GM19372 (cell line): ENCODE measurements around the gene CNPPD1.

Experiments used
- ATAC-seq: cut with Tn5 transposase; IDR thresholded peaks from one replicate; pipeline ENCODE4 v1.9.1; 2021; ENCODE audit warnings: mild to moderate bottlenecking, low read depth, moderate library complexity; ENCODE audit not compliant: unreplicated experiment

Gene CNPPD1

GRCh38 chr2:219176818-219177551 is at the start of gene CNPPD1:
Gene CNPPD1 (minus strand): TSS chr2:219176925. CDS start chr2:219176828, 97 bp downstream.
- ATAC-seq = peak; percentile 65

- ATAC-seq = no peak
Observed at GRCh38 chr2:219225350-219225749, 48.6 kb upstream of the CNPPD1 start.

- no peak for ATAC-seq
Observed at GRCh38 chr2:219223831-219224610, 47.3 kb upstream of the CNPPD1 start.

GRCh38 chr2:219221957-219222518 is 45.3 kb upstream of the CNPPD1 start:
- no peak for ATAC-seq

GRCh38 chr2:219220652-219221402 is 44.1 kb upstream of the CNPPD1 start:
- ATAC-seq = no peak

GRCh38 chr2:219219784-219220532 is 43.2 kb upstream of the CNPPD1 start:
- no peak for ATAC-seq

GRCh38 chr2:219218732-219219701 is 42.3 kb upstream of the CNPPD1 start, which contains the start of gene ABCB6:
Gene ABCB6 (minus strand): TSS chr2:219218958. CDS start chr2:219218673, 285 bp downstream.
- ATAC-seq = peak; percentile 82

GRCh38 chr2:219218217-219218731 is 41.5 kb upstream of the CNPPD1 start:
- ATAC-seq = peak; percentile 31

GRCh38 chr2:219216535-219216915 is 39.8 kb upstream of the CNPPD1 start:
- no peak for ATAC-seq

- no peak for ATAC-seq
Observed at GRCh38 chr2:219215871-219216534, 39.3 kb upstream of the CNPPD1 start.

GRCh38 chr2:219214786-219215185 is 38.1 kb upstream of the CNPPD1 start:
- ATAC-seq = no peak

- ATAC-seq = no peak
Observed at GRCh38 chr2:219214141-219214540, 37.4 kb upstream of the CNPPD1 start.

GRCh38 chr2:219213486-219214071 is 36.9 kb upstream of the CNPPD1 start:
- ATAC-seq = no peak

GRCh38 chr2:219213026-219213415 is 36.3 kb upstream of the CNPPD1 start:
- no peak for ATAC-seq

GRCh38 chr2:219210886-219211362 is 34.2 kb upstream of the CNPPD1 start:
- no peak for ATAC-seq

- ATAC-seq = no peak
Observed at GRCh38 chr2:219210196-219210885, 33.6 kb upstream of the CNPPD1 start.
